Measurements from ENCODE around the gene LHX2.

GRCh38 chr9:124000161-124000783, 11.3 kb upstream of the LHX2 start:
- TF ChIP-seq CTCF (IDR thresholded peaks at IDR 0.05) (no peak), POLR2A (IDR thresholded peaks at IDR 0.05) (no peak)
